Right hindlimb (tissue), 1 donor: ENCODE results near the gene LSP1.

ENCODE experiments used
- DNase-seq: peaks from one replicate; pipeline ENCODE4 v3.0.0-alpha.2; 2018

The LSP1 gene

DNA sequence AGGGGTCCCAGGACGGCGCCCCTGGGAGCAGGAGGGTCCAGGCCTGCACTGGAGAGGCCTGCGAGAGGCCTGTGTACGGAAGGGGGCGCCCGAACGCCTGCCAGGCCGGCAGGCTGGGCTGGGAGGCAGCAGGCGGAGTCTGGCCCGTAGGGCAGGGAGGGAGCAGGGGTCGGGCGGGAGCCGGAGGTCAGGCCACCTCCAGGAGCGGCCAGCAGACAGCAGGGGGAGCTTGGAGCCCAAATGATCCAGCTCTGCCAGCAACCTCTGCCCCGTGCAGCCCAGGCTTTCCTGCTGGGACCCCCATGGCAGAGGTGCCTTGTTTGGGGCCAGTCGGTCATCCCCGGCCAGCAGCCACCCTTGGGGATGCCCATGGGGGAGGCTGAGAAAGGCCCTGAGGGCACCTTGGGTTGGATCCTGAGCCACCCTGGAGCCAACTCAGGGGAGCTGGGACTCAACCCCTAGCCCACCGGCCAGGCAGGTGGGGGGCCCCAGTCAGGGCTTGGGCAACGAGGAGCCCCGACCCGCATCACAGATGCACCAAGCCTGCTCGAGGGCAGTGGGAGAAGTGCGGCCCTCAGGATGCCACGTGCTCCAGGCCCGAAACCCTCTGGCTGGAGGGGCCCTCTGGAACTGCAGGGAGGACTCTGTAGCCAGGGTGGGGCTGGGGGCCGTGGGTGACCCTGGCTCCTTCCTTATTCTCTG is 27.7 kb upstream of the LSP1 start:
- no peak for DNase-seq

- DNase-seq = no peak
Measured at GRCh38 chr11:1825785-1826451, 27.0 kb upstream of the LSP1 start.

GRCh38 chr11:1826552-1827094 is 26.3 kb upstream of the LSP1 start:
- DNase-seq = peak; percentile 78

DNA sequence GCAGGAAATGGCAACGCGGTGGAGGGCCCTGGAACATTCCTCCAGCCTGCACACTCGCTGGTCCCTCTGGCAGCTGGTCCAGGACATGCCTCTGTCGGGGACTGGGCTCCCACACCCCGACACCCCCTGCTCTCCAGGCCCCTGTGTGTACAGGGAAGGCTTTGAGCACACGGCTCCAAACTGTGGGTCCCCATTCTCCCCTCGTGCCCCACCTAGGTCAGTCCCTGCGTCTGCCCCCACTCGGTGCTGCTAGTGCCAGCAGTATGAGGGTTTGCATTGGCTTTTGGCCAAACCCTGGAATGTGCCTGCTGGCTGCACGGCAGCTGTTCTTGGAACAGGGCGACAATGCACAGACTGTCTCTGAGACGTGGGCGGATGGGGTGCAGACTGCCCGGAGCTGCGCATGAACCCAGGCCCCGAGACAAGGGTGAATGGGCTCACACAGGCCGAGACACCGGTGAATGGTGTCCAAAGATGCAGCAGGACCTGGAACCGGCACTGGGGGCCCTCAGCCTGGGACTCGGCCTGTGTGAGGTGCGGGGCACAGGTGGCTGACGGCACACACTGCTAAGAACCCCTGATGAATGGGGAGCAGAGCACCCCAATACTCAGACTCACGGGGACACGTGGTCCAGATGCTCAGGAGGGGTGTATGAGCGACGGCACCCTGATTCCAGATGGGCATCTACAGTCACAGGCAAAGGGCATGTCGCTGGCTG is 25.6 kb upstream of the LSP1 start:
- peak; percentile 90 for DNase-seq

- DNase-seq = no peak
Measured at GRCh38 chr11:1827931-1828330, 25.0 kb upstream of the LSP1 start.

GRCh38 chr11:1828542-1828941 is 24.3 kb upstream of the LSP1 start:
- no peak for DNase-seq

GRCh38 chr11:1829039-1829820 is 23.7 kb upstream of the LSP1 start:
- DNase-seq = no peak

DNA sequence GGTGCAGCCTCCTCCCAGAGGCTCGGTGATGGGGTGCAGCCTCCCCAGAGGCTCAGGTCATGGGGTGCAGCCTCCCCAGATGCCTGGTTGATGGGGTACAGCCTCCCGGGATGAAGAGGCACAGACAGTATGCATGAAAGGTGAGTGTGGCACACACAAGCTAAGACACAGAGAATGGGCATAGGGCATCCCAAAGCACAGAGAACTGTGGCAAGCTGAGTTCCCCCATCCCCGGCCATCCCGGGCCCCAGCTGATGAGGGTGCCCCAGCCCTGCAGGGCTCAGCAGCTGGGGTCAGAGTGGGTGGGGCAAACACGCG is 22.9 kb upstream of the LSP1 start:
- DNase-seq = no peak

DNA sequence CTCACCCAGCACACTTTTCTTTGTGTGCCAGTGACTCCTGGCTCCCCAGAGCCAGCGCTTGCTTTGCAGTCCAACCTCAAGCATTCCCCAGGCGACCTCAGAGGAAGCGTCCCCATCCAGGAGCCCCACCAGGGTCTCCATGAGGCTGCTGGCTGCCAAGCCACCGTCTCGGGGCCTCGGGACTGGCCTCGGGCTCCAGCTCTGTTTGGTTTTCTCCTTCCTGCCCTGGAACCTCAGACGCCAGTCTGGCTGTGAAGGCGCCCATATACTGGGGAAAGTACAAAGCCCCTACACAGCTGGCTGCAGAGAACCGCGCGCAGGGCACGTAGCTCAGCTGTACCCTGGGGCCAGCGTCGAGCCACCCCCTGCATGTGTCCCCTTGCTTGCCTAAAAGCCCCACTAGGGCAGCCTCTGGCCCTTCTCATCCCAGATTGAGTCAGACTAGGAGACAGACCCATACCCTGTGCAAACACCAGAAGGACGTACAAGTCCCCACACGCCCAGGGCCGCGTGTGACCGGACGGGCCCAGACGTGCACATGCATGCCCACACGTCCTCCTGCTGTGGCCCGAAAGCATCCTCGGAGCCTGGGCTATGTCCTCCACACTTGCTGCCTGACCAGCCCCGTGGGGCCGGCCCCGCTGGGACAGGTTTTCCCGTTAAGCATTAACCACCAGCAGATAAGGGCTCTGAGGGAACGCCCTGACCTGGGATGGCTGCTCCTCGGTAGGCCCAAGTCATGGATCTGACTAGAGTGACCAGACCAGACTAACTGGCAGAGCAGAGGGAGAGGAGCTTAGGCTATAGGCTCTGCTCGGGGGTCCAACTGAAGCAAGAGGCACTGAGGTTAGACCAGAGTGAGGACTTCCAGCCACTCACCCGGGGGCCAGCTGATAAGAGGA is 22.3 kb upstream of the LSP1 start:
- peak; percentile 71 for DNase-seq

- peak; percentile 24 for DNase-seq
Measured at GRCh38 chr11:1831338-1832210, 21.3 kb upstream of the LSP1 start.

DNA sequence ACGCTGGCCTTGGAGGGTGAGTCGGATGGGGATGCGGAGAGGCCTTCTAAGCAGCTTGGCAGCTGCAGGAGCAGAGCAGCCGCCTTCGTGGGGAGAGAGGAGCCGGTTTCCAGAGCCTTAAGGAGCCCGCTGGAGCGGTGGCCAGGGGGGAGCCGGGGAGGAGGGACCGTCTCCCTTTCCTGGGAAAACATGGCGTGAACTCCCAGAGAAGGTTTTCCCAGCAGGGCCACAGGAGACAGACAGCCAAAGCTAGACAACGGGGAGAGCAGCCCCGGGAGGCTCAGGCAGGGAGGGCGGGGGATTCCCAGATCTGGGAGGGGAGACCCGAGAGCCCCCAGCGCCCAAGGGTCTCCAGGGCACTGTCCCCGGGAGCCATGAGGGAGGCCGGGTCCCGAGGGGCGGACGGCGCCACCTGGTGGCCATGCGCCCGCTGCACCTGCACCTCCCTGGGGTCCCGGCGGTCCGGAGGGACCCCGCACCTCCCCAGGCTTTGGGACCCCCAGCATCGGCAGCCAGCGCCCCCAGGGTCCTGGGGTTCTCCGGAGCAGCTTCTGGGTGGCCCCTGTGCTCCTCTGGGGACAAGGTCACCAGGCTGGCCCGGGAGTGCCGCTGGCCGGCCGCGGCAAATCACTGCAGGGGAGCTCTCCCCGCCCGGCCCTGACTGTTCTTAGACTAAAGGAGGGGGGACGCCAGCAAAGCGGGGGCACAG is 20.5 kb upstream of the LSP1 start:
- DNase-seq = peak; percentile 55

- DNase-seq = peak; percentile 34
Measured at GRCh38 chr11:1832920-1833295, 20.0 kb upstream of the LSP1 start.

GRCh38 chr11:1834062-1834610 is 18.7 kb upstream of the LSP1 start:
- DNase-seq = peak; percentile 16

GRCh38 chr11:1834779-1835670 is 17.9 kb upstream of the LSP1 start, which contains the start of gene SYT8:
SYT8 (plus strand) TSS chr11:1834990; CDS start chr11:1835106, 116 bp downstream.
- DNase-seq = peak; percentile 55

DNA sequence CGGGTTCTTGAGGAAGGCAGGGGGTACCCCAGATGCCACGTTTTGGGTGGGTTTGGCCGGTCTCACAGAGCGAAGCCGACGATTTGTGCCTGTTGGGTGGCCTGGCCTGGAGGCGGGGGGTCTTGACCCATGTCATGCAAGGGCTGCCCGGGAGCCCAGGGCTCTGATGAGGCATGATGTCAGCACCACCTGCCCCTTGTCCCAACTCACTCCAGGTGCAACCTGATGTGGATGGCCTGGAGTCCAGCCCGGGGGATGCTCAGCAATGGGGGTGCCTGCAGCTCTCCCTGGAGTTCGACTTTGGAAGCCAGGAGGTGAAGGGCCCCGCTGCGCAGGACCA is 17.2 kb upstream of the LSP1 start:
- DNase-seq = peak; percentile 27

DNA sequence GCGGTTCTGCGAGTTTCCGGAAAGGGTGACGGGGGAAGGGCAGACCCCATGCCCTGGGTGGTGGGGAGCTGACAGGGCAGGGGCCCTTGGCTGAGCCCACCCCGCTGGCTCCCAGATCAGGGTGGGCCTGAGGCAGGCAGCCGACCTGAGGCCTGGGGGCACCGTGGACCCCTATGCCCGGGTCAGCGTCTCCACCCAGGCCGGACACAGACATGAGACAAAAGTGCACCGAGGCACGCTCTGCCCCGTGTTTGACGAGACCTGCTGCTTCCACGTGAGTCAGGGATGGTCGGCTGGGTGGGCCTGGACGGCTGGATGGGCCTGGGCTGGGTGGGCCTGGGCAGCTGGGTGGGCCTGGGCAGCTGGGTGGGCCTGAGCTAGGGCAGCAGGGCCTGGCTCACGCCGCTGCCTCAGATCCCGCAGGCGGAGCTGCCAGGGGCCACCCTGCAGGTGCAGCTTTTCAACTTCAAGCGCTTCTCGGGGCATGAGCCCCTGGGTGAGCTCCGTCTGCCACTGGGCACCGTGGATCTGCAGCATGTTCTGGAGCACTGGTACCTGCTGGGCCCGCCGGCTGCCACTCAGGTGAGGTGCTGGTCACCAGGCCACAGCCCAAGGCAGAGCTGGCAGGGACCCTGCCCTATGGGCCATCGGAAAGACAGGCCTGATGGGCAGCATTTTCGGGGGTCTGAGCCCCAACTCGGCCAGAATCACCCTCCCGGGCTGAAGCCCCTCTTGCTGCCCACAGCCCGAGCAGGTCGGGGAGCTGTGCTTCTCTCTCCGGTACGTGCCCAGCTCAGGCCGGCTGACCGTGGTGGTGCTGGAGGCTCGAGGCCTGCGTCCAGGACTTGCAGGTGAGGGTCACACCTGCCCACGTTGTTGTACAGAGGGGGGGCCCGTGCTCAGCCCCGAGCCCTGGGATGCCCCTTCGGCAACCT is 16.6 kb upstream of the LSP1 start:
- peak; percentile 21 for DNase-seq

GRCh38 chr11:1837171-1838076 is 15.5 kb upstream of the LSP1 start:
- peak; percentile 91 for DNase-seq
